DOHH2 (cell line): ENCODE data around the gene OXTR.

Experiments used
- H3F3A ChIP-seq: fragments of 200-600 bp; sonication (generic), shearing (Covaris generic); 2 replicates; pipeline ENCODE4 v1.6.0; 2016; ENCODE audit warnings: antibody characterized with exemption, mild to moderate bottlenecking; ENCODE audit not compliant: control insufficient read depth, insufficient read depth
- H3K27ac ChIP-seq: fragments of 200-600 bp; sonication (generic); 2 replicates; pipeline ENCODE4 v1.5.1; 2014; ENCODE audit warnings: low read depth, mild to moderate bottlenecking, low read length, moderate library complexity
- H3K27me3 ChIP-seq: fragments of 200-600 bp; sonication (generic); 2 replicates; pipeline ENCODE4 v1.6.1; 2014; ENCODE audit warnings: mild to moderate bottlenecking, low read length, mixed read lengths; ENCODE audit not compliant: control insufficient read depth
- H3K36me3 ChIP-seq: fragments of 200-600 bp; sonication (generic); 2 replicates; pipeline ENCODE4 v1.6.1; 2014; ENCODE audit warnings: mild to moderate bottlenecking, low read length, moderate library complexity, mixed read lengths; ENCODE audit not compliant: control insufficient read depth
- H3K4me1 ChIP-seq: fragments of 200-600 bp; sonication (generic); 2 replicates; pipeline ENCODE4 v1.6.1; 2014; ENCODE audit warnings: mild to moderate bottlenecking, low read length, mixed read lengths; ENCODE audit not compliant: control insufficient read depth
- H3K4me2 ChIP-seq: fragments of 200-600 bp; sonication (generic); 2 replicates; pipeline ENCODE4 v1.6.0; 2014; ENCODE audit warnings: mild to moderate bottlenecking, low read length, moderate library complexity
- H3K4me3 ChIP-seq: fragments of 200-600 bp; sonication (generic); 2 replicates; pipeline ENCODE4 v1.5.1; 2014; ENCODE audit warnings: mild to moderate bottlenecking, low read length, mixed read lengths
- H3K79me2 ChIP-seq: fragments of 200-600 bp; sonication (generic); 2 replicates; pipeline ENCODE4 v1.6.1; 2014; ENCODE audit warnings: mild to moderate bottlenecking, low read length, mixed read lengths; ENCODE audit not compliant: control insufficient read depth
- H3K9me2 ChIP-seq: fragments of 200-600 bp; sonication (generic); replicated peaks from 2 replicates; pipeline ENCODE4 v1.6.1; 2014; ENCODE audit warnings: mild to moderate bottlenecking, low read length, mixed read lengths; ENCODE audit not compliant: control insufficient read depth
- H3K9me3 ChIP-seq: fragments of 200-600 bp; sonication (generic); 2 replicates; pipeline ENCODE4 v1.6.1; 2014; ENCODE audit warnings: antibody characterized with exemption, low read length, mixed read lengths; ENCODE audit not compliant: control insufficient read depth, insufficient read depth
- H4K20me1 ChIP-seq: fragments of 200-600 bp; sonication (generic); 2 replicates; pipeline ENCODE4 v1.6.0; 2014; ENCODE audit warnings: low read depth, mild to moderate bottlenecking, antibody characterized with exemption, low read length, moderate library complexity; ENCODE audit not compliant: control insufficient read depth, insufficient read depth
- CTCF ChIP-seq: fragments of 200-600 bp; sonication (generic); IDR thresholded peaks from one replicate; pipeline ENCODE4 v1.5.1; 2014; ENCODE audit warnings: antibody characterized with exemption, mild to moderate bottlenecking, low read depth, low read length; ENCODE audit not compliant: poor library complexity, severe bottlenecking
- EZH2phosphoT487 ChIP-seq: fragments of 200-600 bp; sonication (generic); IDR thresholded peaks from 2 replicates; pipeline ENCODE4 v1.6.1; 2017; ENCODE audit warnings: borderline replicate concordance, mild to moderate bottlenecking, antibody characterized with exemption, low read length, moderate library complexity, mixed read lengths

The OXTR gene

DNA sequence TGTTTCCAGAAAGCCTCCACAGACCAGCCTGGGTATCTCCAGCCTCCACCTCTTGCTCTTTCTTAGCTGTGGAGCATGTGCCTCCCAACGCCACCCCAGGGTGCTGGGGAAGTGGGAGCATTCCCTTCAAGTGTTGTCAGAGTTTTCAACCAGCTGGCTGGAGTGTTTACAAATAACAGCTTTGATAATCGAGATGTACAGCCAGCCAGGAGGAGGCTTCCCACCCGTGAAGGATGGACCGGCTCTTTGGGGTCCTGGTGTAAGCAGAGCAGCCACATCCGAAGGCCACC is 8.5 kb upstream of the OXTR start:
- no peaks in the 10 kb centered on the region for H4K20me1 ChIP-seq
- no peaks in the 10 kb centered on the region for H3K4me1 ChIP-seq
- H3K36me3 ChIP-seq: no peaks in the 10 kb centered on the region
- H3K9me3 ChIP-seq: no peaks in the 10 kb centered on the region
- H3K9me2 ChIP-seq: no peaks in the 10 kb centered on the region
- peaks cover 13% of the 10 kb centered on the region; the same call in 1 of the 2 replicates for H3K27me3 ChIP-seq
- H3K4me2 ChIP-seq: no peak overlapping the region
- no peak overlapping the region for H3K4me3 ChIP-seq
- H3K27ac ChIP-seq: no peak overlapping the region
- TF ChIP-seq CTCF (no peak), EZH2phosphoT487 (no peak)
- H3K79me2 ChIP-seq: no peaks in the 10 kb centered on the region
- no peaks in the 10 kb centered on the region for H3F3A ChIP-seq

GRCh38 chr3:8777201-8777977 is 8.0 kb upstream of the OXTR start:
- Histone ChIP-seq H3K4me3 (no peak overlapping the region), H3K36me3 (no peaks in the 10 kb centered on the region), H3K9me3 (no peaks in the 10 kb centered on the region), H3K79me2 (no peaks in the 10 kb centered on the region), H3K9me2 (no peaks in the 10 kb centered on the region), H3K27me3 (peaks cover 13% of the 10 kb centered on the region; the same call in 1 of the 2 replicates), H3K4me1 (no peaks in the 10 kb centered on the region), H3K27ac (no peak overlapping the region), H3K4me2 (no peak overlapping the region), H4K20me1 (no peaks in the 10 kb centered on the region), H3F3A (no peaks in the 10 kb centered on the region)
- TF ChIP-seq EZH2phosphoT487: no peak
- no peak for TF ChIP-seq CTCF

DNA sequence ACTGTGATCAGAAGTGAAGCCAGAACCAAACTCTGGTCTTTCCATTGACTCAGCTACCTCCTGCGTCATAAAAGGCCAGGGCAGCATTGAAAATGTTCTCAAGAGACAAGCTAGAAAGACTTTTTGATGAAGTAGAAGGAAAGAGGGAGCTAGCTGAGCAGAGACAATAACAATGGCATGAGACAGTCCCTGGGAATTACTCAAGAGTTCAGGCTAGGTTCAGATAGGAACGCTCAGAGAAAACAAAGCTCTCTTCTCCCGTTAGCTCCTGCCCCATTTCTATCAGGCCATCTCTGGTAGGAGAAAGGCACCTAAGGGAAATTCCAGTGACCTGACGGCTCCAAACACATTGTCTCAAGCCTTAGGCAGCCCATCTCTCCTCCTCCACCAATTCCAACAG is 7.0 kb upstream of the OXTR start:
- Histone ChIP-seq H3K36me3 (no peaks in the 10 kb centered on the region), H3K27ac (no peak overlapping the region), H3K9me2 (no peaks in the 10 kb centered on the region), H3K79me2 (no peaks in the 10 kb centered on the region), H3K27me3 (peaks cover 11% of the 10 kb centered on the region), H4K20me1 (no peaks in the 10 kb centered on the region), H3K4me2 (no peak overlapping the region), H3K9me3 (no peaks in the 10 kb centered on the region), H3F3A (no peaks in the 10 kb centered on the region), H3K4me3 (no peak overlapping the region), H3K4me1 (no peaks in the 10 kb centered on the region)
- TF ChIP-seq CTCF (no peak), EZH2phosphoT487 (no peak)
